Endodermal cell (in vitro differentiated cells): ENCODE results near the gene GLIPR1L1. TPM values are rescaled to one million over a fixed set of nuclear protein-coding genes. Genes with fewer than 3 reads are reported as not detected.

Experiments used
- DNase-seq: peaks from one replicate; pipeline ENCODE4 v3.0.0-alpha.2; 2017
- H3K27ac ChIP-seq: 2 replicates; pipeline ENCODE4 v1.5.1; 2013; ENCODE audit warnings: mild to moderate bottlenecking, low read depth, low read length, moderate library complexity
- H3K27me3 ChIP-seq: 2 replicates; pipeline ENCODE4 v1.6.1; 2013; ENCODE audit warnings: mild to moderate bottlenecking, low read length, moderate library complexity; ENCODE audit not compliant: insufficient read depth, control insufficient read depth, poor library complexity, severe bottlenecking
- H3K36me3 ChIP-seq: 2 replicates; pipeline ENCODE4 v1.7.0; 2013; ENCODE audit warnings: mild to moderate bottlenecking, low read length, moderate library complexity; ENCODE audit not compliant: control insufficient read depth, insufficient read depth
- H3K4me1 ChIP-seq: one replicate; pipeline ENCODE4 v1.7.0; 2013; ENCODE audit warnings: low read length; ENCODE audit not compliant: control insufficient read depth, insufficient read depth
- H3K4me3 ChIP-seq: 2 replicates; pipeline ENCODE4 v1.5.1; 2013; ENCODE audit warnings: mild to moderate bottlenecking, low read length, moderate library complexity
- H3K9ac ChIP-seq: 2 replicates; pipeline ENCODE4 v1.6.1; 2013; ENCODE audit warnings: mild to moderate bottlenecking, low read length, moderate library complexity; ENCODE audit not compliant: poor library complexity, severe bottlenecking; ENCODE audit errors: extremely low read depth
- H3K9me3 ChIP-seq: 2 replicates; pipeline ENCODE4 v1.6.1; 2013; ENCODE audit warnings: mild to moderate bottlenecking, low read length, moderate library complexity; ENCODE audit not compliant: control insufficient read depth
- H3K27ac Mint-ChIP-seq: 2 replicates; pipeline ENCODE4 v1.8.0; 2020; ENCODE audit warnings: mixed read lengths
- H3K27me3 Mint-ChIP-seq: 2 replicates; pipeline ENCODE4 v1.8.0; 2021; ENCODE audit warnings: mild to moderate bottlenecking, mixed read lengths; ENCODE audit not compliant: insufficient read depth
- H3K36me3 Mint-ChIP-seq: 2 replicates; pipeline ENCODE4 v1.8.0; 2020; ENCODE audit warnings: low read depth, mixed read lengths
- H3K4me1 Mint-ChIP-seq: 2 replicates; pipeline ENCODE4 v1.8.0; 2020; ENCODE audit warnings: mixed read lengths
- H3K4me3 Mint-ChIP-seq: 2 replicates; pipeline ENCODE4 v1.8.0; 2020; ENCODE audit warnings: mild to moderate bottlenecking, moderate library complexity, mixed read lengths
- H3K9me3 Mint-ChIP-seq: 2 replicates; pipeline ENCODE4 v1.8.0; 2020; ENCODE audit warnings: mild to moderate bottlenecking, mixed read lengths
- WGBS, 2 experiments: methylation state at CpG; one replicate each; pipeline versions ENCODE4 v1.1.5 to v1.1.7; 2013; ENCODE audit warnings: missing lambda C conversion rate in 2 of 2, mixed read lengths in 1 of 2; ENCODE audit not compliant: insufficient coverage in 1 of 2, insufficient read length in 1 of 2; 5-methylcytosine and 5-hydroxymethylcytosine counted together
- total RNA-seq, 2 donors: library from RNA; stranded (reverse); fragmentation: NEBNext Ultra II Directional in 1 of 2; extraction: Animal tissue kit (Norgen Biotek cat#: 25700) in 1 of 2; gene quantifications; 2 replicates in 1 of 2; 3 replicates in 1 of 2; pipeline ENCODE4 v1.2.1, GENCODE V29; 2021
- TF ChIP-seq, protein P1 (sequence below): fragments of 200-600 bp; sonication (generic); conservative IDR thresholded peaks from 2 replicates; pipeline ENCODE4 v1.5.0; 2021; ENCODE audit warnings: antibody characterized with exemption, mild to moderate bottlenecking

The GLIPR1L1 gene
- total RNA-seq, 2 donors from 2014 or later: 1.3 TPM; not detected in 1

DNA sequence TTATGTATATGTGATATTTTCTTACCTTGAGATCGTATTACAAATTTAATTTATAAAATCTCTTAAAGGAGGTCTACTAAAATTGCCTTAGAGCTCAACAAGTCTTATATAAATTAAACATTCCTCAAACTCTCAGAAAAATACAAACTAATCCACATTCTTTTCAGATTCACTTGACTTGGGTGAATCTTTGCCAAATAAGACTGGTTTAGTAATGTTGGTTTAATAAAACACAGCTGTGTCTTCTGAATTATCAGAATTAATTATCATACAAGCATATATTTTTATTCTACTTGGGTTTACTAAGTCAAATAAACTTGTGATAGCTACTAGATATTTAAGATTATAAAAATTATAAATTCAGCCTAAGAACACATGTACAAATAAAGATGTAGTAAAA lies 69.8 kb downstream of the GLIPR1L1 start:
- no CpG with 5 or more reads among the region's 1 CpG for WGBS, 2 experiments
- no peak overlapping the region for H3K4me3 ChIP-seq
- no peaks in the 10 kb centered on the region for H3K36me3 Mint-ChIP-seq
- no peaks in the 10 kb centered on the region for H3K36me3 ChIP-seq
- TF ChIP-seq, protein P1, sequence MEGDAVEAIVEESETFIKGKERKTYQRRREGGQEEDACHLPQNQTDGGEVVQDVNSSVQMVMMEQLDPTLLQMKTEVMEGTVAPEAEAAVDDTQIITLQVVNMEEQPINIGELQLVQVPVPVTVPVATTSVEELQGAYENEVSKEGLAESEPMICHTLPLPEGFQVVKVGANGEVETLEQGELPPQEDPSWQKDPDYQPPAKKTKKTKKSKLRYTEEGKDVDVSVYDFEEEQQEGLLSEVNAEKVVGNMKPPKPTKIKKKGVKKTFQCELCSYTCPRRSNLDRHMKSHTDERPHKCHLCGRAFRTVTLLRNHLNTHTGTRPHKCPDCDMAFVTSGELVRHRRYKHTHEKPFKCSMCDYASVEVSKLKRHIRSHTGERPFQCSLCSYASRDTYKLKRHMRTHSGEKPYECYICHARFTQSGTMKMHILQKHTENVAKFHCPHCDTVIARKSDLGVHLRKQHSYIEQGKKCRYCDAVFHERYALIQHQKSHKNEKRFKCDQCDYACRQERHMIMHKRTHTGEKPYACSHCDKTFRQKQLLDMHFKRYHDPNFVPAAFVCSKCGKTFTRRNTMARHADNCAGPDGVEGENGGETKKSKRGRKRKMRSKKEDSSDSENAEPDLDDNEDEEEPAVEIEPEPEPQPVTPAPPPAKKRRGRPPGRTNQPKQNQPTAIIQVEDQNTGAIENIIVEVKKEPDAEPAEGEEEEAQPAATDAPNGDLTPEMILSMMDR: no peak
- H3K4me3 Mint-ChIP-seq: no peak overlapping the region
- no peaks in the 10 kb centered on the region for H3K9me3 Mint-ChIP-seq
- H3K27me3 ChIP-seq: no peaks in the 10 kb centered on the region
- no peaks in the 10 kb centered on the region for H3K27me3 Mint-ChIP-seq
- no peaks in the 10 kb centered on the region for H3K4me1 Mint-ChIP-seq
- DNase-seq: no peak
- H3K9ac ChIP-seq: no peak overlapping the region
- H3K4me1 ChIP-seq: no peaks in the 10 kb centered on the region
- H3K9me3 ChIP-seq: no peaks in the 10 kb centered on the region
- no peak overlapping the region for H3K27ac ChIP-seq
- H3K27ac Mint-ChIP-seq: no peak overlapping the region

DNA sequence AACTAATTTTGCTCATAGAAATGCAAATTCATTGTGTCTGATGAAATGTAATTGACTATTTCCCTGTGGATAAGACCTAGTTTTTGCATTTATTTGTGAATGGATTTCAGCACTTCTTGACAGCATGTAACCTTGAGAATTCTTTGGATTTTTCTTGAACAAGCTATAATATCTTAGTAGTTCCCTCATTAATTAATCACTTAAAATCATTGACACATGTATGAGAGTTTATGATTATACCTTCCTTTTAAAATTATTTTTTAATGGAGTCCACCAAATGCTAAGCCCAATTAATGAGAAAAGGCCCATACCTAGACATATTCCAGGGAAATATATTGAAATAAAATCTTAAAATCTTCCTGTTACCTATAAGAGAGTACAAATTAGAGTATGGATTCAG lies 73.2 kb downstream of the GLIPR1L1 start:
- Histone ChIP-seq H3K4me3 (no peak overlapping the region), H3K9ac (no peak overlapping the region), H3K27ac (no peak overlapping the region), H3K27me3 (no peaks in the 10 kb centered on the region), H3K4me1 (no peaks in the 10 kb centered on the region), H3K9me3 (no peaks in the 10 kb centered on the region), H3K36me3 (no peaks in the 10 kb centered on the region)
- Mint-ChIP-seq H3K36me3 (no peaks in the 10 kb centered on the region), H3K4me3 (no peak overlapping the region), H3K9me3 (no peaks in the 10 kb centered on the region), H3K4me1 (no peaks in the 10 kb centered on the region), H3K27me3 (no peaks in the 10 kb centered on the region), H3K27ac (no peak overlapping the region)
- TF ChIP-seq, protein P1: no peak
- no peak for DNase-seq

DNA sequence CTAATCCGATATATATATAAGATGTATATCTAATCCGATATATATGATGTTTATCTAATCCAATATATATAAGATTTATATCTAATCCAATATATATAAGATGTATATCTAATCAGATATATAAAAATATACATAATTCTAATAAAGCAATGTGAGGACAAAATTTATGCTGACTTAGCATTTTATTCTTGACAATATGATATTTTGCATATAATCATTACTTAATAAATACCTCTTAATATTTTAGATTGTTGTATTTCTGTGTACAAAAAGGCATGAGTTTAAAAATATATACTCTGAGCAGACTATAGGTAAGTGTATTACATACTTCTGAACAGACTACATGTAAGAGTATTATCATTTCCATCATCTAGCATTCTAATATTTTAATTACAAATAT lies 75.4 kb downstream of the GLIPR1L1 start:
- no peaks in the 10 kb centered on the region for H3K27me3 ChIP-seq
- H3K36me3 Mint-ChIP-seq: no peaks in the 10 kb centered on the region
- TF ChIP-seq, protein P1: no peak
- DNase-seq: no peak
- H3K9me3 Mint-ChIP-seq: no peaks in the 10 kb centered on the region
- no peaks in the 10 kb centered on the region for H3K4me1 ChIP-seq
- no peaks in the 10 kb centered on the region for H3K4me1 Mint-ChIP-seq
- no peak overlapping the region for H3K4me3 ChIP-seq
- H3K27ac Mint-ChIP-seq: no peak overlapping the region
- no peak overlapping the region for H3K27ac ChIP-seq
- WGBS, 2 experiments: no CpG with 5 or more reads among the region's 2 CpGs
- H3K4me3 Mint-ChIP-seq: no peak overlapping the region
- H3K9me3 ChIP-seq: no peaks in the 10 kb centered on the region
- H3K27me3 Mint-ChIP-seq: no peaks in the 10 kb centered on the region
- H3K9ac ChIP-seq: no peak overlapping the region
- H3K36me3 ChIP-seq: no peaks in the 10 kb centered on the region
